Measurements from ENCODE around the gene ARHGAP30. TPM values are rescaled to one million over a fixed set of nuclear protein-coding genes. Genes with fewer than 3 reads are reported as not detected.

The ARHGAP30 gene
- total RNA-seq, 1 experiment from 2014 or later: 0.39 TPM

DNA sequence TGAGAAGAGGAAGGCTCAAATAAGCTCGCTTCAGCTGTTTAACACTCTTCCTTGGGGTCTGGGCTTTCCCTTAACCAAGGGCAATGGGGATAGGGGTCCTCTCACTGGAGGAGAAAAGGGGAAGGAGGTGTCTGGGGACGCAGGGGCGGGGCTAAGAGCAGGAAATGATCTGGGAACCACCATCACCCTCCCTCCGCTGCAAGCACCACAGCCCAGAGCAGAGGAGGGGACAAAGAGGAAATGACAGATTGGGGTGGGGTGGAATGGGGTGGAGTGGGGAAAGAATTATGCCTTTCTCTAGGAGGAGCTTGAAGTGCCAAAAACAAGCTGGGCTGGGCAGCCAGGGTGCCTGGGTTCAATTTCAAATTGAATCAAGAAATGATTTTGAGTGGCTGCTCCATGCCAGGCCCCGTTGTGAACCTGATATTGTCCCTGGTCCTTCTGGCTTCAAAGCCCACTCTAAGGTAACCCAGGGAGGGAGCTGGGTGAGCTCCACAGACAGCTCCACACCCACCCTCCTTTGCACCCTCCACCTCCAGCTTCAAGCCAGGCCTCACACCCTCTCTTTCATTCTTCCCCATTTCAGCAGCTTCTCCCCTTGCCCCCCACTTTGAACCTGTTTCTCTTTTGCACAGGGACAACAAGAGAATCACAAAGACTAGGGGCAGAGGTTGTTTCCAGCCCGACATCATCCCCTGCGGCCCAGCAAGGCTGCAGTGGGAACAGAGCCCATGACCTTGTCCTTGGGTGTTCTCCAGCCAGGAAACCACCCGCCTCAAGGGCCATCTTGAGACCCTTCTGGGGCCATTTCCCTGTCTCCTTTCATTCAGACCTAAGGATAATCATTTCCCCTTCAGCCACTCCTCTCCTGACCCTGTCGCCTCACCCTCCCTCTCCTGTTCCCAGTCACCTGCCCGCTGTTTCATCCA lies 1.1 kb downstream of the ARHGAP30 start:
- Histone ChIP-seq H3K27me3 (ENCODE audit: insufficient read depth, low read length) (no peaks in the 10 kb centered on the region), H3K9me2 (ENCODE audit: insufficient read depth) (no peaks in the 10 kb centered on the region), H2AFZ (ENCODE audit: low read depth, low read length, poor library complexity, severe bottlenecking) (no peak overlapping the region), H3K9ac (ENCODE audit: low read length) (no peak overlapping the region), H3K4me2 (ENCODE audit: low read length) (no peak overlapping the region), H3K9me3 (ENCODE audit: control insufficient read depth in 1 of 2, insufficient read depth in 1 of 2, low read depth in 1 of 2, low read length in 2 of 2) (no peaks in the 10 kb centered on the region), H3K36me3 (ENCODE audit: control insufficient read depth in 1 of 2, insufficient read depth in 2 of 2, low read length in 2 of 2) (no peaks in the 10 kb centered on the region), H4K20me1 (ENCODE audit: insufficient read depth) (no peaks in the 10 kb centered on the region), H3K4me3 (replicated peaks in 1 of 2; ENCODE audit: low read depth in 1 of 2, low read length in 2 of 2) (no peak overlapping the region), H3K79me2 (ENCODE audit: insufficient read depth, low read length) (no peaks in the 10 kb centered on the region), H3K27ac (ENCODE audit: low read depth, low read length) (no peak overlapping the region), H3K4me1 (ENCODE audit: control insufficient read depth in 1 of 2, insufficient read depth in 2 of 2, low read length in 2 of 2) (peaks cover 0 to 22% of the 10 kb centered on the region in 2 experiments; a peak in 1 of 4 replicates)
- CTCF ChIA-PET: no interaction called here
- peak; percentile 39; the same call in 1 of the 2 replicates for ATAC-seq
- RAD21 ChIA-PET (ENCODE audit: low non-redundant PET in 1 of 2, low total read pairs in 2 of 2, uncharacterized antibody in 2 of 2, unreplicated experiment in 2 of 2): no interaction called here
- BruUV-seq (replicated peaks): no TSS peak
- intact Hi-C loops (cut with micrococcal nuclease): no loop called here
- POLR2A ChIA-PET: no interaction called here
- TF ChIP-seq ZFX (IDR thresholded peaks at IDR 0.05) (no peak), YY1 (IDR thresholded peaks at IDR 0.05; ENCODE audit: extremely low read depth, insufficient replicate concordance, low read depth, low read length) (no peak), SRF (IDR thresholded peaks at IDR 0.05; ENCODE audit: low read depth) (no peak), POLR2A (IDR thresholded peaks at IDR 0.05; ENCODE audit: borderline replicate concordance, extremely low read depth, insufficient read depth, insufficient read length) (no peak), RAD21 (IDR thresholded peaks at IDR 0.05; ENCODE audit: low read depth) (no peak), ELF1 (IDR thresholded peaks at IDR 0.05; ENCODE audit: borderline replicate concordance, low read depth) (no peak), MAX (IDR thresholded peaks at IDR 0.05) (no peak), TCF7L2 (IDR thresholded peaks at IDR 0.05; ENCODE audit: borderline replicate concordance, extremely low read depth, insufficient read depth, insufficient read length) (no peak), REST (IDR thresholded peaks at IDR 0.05; ENCODE audit: low read depth) (no peak), CEBPB (IDR thresholded peaks at IDR 0.05; ENCODE audit: low read depth) (no peak), SP1 (IDR thresholded peaks at IDR 0.05; ENCODE audit: low read depth) (no peak), POLR2AphosphoS5 (IDR thresholded peaks at IDR 0.05; ENCODE audit: low read depth, low read length) (no peak), EGR1 (IDR thresholded peaks at IDR 0.05; ENCODE audit: low read depth) (no peak), EZH2phosphoT487 (IDR thresholded peaks at IDR 0.05; ENCODE audit: borderline replicate concordance) (no peak), FOSL1 (IDR thresholded peaks at IDR 0.05; ENCODE audit: low read depth) (no peak)
- TF ChIP-seq, protein P1, sequence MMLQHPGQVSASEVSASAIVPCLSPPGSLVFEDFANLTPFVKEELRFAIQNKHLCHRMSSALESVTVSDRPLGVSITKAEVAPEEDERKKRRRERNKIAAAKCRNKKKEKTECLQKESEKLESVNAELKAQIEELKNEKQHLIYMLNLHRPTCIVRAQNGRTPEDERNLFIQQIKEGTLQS (IDR thresholded peaks at IDR 0.05): no peak
- TF ChIP-seq, protein P2, sequence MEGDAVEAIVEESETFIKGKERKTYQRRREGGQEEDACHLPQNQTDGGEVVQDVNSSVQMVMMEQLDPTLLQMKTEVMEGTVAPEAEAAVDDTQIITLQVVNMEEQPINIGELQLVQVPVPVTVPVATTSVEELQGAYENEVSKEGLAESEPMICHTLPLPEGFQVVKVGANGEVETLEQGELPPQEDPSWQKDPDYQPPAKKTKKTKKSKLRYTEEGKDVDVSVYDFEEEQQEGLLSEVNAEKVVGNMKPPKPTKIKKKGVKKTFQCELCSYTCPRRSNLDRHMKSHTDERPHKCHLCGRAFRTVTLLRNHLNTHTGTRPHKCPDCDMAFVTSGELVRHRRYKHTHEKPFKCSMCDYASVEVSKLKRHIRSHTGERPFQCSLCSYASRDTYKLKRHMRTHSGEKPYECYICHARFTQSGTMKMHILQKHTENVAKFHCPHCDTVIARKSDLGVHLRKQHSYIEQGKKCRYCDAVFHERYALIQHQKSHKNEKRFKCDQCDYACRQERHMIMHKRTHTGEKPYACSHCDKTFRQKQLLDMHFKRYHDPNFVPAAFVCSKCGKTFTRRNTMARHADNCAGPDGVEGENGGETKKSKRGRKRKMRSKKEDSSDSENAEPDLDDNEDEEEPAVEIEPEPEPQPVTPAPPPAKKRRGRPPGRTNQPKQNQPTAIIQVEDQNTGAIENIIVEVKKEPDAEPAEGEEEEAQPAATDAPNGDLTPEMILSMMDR (IDR thresholded peaks at IDR 0.05 in 2 of 3, conservative IDR thresholded peaks at IDR 0.05 in 1 of 3; ENCODE audit: borderline replicate concordance in 1 of 3, insufficient read depth in 1 of 3, low read depth in 2 of 3, low read length in 2 of 3): no peak
- TF ChIP-seq, protein P3, sequence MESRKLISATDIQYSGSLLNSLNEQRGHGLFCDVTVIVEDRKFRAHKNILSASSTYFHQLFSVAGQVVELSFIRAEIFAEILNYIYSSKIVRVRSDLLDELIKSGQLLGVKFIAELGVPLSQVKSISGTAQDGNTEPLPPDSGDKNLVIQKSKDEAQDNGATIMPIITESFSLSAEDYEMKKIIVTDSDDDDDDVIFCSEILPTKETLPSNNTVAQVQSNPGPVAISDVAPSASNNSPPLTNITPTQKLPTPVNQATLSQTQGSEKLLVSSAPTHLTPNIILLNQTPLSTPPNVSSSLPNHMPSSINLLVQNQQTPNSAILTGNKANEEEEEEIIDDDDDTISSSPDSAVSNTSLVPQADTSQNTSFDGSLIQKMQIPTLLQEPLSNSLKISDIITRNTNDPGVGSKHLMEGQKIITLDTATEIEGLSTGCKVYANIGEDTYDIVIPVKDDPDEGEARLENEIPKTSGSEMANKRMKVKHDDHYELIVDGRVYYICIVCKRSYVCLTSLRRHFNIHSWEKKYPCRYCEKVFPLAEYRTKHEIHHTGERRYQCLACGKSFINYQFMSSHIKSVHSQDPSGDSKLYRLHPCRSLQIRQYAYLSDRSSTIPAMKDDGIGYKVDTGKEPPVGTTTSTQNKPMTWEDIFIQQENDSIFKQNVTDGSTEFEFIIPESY (IDR thresholded peaks at IDR 0.05; ENCODE audit: extremely low read depth, insufficient replicate concordance, low read length): no peak
- no peak for DNase-seq (ENCODE audit: low read depth, low spot score)
